ENCODE results near the gene SMCO2.

SMCO2 gene

DNA sequence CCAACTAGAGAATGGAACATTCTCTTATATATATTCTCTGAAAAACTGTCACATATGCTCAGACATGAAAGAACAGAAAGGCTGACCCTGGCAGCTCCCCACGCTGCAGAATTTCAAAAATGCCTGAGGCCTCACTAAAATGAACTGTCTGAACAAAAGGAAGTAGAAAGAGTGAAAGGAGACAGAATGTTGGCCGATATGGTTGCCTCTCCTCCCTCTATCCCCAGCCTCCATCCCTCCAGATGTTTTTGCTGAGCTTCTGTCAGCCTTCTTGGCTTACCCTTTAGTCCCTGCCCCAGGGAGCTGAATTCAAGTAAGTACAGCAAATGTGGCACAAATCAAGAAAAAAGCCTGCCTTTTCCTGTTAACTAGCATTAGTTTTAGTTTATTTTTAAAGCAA is 6.9 kb downstream of the SMCO2 start:
- no peak for DNase-seq (ENCODE audit: low read depth)

DNA sequence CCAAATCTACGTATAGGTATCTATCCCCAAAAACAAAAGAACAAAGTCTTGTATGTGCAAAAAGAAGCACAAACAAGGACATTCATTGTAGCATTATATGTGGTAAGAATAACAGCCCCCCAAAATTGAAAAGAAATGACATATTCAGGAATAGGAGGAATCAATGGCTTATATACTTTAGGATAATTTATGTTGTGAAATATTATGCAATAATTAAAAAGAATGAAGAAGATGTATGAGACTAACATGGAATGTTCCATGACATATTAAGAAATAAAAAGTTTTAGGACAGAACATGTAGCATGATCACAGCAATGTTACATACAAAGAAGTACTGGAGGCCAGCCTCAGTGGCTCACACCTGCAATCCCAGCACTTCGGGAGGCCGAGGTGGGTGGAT is 9.1 kb downstream of the SMCO2 start:
- DNase-seq (ENCODE audit: low read depth): no peak

DNA sequence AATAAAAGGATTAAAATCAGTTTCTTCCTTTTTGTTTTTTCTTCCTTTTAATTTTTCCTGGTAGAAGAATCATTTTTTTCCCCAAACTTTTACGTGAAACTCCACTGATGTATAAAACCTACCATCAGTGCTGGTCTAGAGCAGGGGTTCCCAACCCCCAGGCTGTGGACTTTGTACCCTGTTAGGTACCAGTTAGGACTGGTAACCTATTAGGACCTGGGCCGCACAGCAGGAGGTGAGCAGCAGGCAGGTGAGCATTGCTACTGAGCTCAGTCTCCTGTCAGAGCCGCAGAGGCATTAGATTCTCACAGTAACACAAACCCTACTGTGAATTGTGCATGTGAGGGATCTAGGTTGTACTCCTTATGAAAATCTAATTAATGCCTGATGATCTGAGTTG is 10.1 kb downstream of the SMCO2 start:
- DNase-seq (ENCODE audit: low read depth): no peak

DNA sequence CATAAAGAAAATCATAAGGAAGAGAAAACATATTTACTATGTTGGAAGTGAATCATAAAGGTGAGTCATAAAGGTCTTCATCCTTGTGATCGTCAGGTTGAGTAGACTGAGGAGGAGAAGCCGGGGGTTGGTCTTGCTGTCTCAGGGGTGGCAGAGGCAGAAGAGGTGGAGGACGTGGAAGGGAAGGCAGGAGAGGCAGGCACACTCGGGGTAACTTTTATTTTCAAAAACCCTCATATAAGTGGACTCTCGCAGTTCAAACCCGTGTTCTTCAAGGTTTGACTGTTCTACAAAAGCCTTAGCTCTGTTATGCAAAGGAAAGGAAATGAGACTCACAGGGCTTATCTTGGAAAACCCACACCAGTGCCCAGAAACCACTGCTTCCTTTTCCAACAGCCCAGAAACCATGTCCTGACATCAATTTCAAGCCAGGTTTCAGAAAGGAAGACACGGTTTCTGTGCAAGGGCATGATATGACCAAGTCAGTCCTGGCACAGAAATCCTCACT is 14.0 kb downstream of the SMCO2 start:
- no peak for DNase-seq (ENCODE audit: low read depth)

DNA sequence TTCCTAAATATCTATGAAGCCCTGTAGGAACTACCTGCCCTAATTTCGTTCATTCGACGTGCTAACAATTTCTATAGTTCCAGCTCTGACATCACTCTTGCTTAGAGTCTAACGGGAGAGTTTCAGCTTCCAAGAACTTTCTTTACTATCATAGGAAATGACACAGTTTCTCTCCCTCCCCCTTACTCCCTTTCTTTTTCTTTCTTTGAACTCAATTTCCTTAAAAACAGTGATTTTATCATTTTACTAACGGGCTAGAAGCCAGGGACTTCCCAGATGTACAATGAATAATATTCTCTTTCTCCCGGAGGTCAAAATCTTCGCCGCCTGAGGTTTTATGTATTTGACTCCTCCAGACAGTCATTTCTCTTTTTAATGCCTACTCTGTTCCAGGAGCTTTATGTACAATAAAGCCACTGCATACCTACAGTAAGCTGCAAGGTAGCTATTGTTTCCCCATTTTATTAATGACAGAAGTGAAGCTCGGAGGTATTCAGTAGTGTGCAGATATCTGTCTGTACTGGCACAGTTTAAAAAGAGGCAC is 15.7 kb downstream of the SMCO2 start:
- peak; percentile 76 for DNase-seq (ENCODE audit: low read depth)

DNA sequence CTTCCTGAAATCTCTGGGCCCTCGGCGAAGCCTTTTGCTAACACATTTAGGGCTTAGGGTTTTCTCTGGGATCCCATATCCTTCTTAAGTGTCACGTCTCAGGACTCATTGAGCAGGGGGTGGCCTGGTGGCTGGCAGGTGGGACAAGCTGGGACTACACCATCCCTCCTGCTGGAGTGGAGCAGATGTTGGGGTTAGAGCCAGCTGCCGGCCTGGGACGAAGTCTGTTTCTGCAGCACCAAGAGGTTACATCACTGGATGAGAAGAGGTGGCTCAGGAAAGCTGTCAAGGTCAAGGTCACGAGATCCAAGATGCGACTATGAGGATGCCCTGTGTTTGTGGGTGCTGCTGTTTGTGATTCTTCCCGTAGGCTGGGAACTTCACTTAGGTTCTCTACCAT is 16.3 kb downstream of the SMCO2 start:
- DNase-seq (ENCODE audit: low read depth): no peak

DNA sequence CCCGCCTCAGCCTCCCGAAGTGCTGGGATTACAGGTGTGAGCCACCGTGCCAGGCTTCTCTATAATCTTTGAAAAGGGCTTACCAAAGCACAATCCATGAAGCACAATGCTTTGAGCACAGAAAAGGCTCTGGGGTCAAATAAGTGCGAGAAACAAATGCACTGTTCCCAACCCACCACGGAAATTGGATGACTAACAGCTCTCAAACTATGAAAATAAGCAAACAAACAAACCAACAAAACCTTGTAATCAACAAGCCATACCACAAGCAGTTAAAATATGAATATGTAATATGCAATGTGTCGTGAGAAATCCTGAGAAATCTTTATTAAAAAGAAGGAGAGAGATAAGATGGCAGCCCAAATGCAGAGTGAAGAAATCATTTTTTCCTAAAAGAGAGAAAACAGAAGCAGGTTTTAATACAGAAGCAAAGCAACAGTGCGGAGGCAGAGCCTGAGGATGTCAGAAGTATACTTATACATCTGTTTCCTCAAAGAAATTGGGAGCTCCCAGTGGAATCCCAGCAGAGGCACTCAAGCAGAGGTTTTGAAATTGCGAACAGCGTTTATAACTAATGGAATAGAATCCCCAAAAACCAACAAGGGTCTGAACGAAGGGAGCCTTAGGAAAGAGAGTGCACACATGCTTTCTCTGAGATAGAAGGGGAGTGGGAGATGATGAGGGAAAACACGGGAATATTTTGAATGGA is 17.1 kb downstream of the SMCO2 start:
- no peak for DNase-seq (ENCODE audit: low read depth)

DNA sequence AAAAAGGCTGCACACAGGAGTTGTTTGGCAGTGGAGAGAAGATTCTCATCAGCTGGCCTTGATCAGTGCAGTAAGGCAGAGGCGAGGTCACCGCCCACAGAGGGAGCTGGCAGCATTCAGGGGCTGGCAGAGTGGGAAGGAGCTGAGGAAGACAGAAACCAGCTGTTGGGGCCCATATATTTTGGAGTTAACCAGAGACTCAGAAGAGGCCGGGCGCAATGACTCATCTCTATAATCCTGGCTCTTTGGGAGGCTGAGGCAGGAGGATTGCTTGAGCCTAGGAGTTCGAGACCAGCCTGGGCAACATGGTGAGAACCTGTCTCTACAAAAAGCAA is 17.7 kb downstream of the SMCO2 start:
- DNase-seq (ENCODE audit: low read depth): peak; percentile 37

DNA sequence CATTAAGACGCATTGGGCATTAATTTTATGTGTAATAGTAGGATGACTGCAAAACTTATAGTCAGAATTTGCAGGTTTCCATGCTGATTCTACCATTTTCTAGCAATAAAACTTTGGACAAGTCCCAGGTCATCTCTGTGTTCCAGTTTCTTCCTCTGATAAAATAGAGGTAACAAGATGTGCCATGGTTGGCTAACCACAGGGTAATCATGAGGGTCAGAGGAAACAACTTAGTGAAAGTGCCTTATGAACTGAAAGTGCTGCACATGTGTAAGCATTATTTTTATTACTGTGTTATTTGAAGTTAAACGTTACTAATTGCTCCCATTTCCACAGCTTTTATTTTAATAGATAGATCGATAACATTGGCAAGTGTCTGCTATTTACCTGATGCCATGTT is 21.1 kb downstream of the SMCO2 start:
- no peak for DNase-seq (ENCODE audit: low read depth)

DNA sequence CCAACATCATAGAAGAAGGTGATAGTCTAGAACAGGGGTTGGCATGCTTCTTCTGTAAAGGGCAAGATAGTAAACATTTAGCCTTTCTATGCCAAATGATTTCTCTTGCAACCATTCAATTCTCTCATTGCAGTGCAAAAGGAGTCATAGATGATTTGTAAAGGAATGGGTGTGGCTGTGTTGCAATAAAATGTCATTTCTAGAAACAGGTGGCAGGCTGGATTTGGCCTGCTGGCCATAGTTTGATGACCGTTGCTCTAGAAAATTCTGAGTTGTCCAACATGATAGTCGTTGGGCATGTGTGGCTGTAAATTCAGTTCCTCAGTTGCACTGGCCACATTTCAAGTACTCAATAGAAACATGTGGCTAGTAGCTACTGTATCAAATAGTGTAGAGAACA is 21.7 kb downstream of the SMCO2 start:
- no peak for DNase-seq (ENCODE audit: low read depth)

DNA sequence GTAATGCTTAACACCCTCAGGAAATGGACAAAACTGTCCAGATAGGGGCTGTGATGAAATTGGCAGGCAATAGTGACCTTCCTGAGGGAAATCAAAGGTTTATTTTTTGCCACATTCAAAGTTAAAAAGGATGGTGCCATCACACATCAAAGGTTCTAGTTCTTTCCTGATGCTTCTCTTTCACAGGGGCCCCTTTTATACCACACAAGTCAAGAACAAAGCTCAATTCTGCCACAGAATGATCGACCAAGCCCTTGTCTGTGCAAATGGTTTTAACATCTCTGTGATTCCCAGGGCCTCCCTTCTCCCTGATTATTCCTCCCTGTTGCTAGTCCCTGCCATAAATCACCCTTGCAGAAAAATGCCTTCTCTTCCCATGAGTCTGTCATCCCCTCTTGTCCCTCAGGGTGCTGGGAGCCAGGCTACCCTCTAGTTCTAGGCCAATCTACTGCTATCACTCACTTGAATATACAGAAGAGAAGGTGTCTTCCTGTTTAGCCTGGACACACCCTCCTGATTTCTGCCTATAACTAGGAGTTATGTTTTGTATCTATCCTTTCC is 22.7 kb downstream of the SMCO2 start:
- no peak for DNase-seq (ENCODE audit: low read depth)

DNA sequence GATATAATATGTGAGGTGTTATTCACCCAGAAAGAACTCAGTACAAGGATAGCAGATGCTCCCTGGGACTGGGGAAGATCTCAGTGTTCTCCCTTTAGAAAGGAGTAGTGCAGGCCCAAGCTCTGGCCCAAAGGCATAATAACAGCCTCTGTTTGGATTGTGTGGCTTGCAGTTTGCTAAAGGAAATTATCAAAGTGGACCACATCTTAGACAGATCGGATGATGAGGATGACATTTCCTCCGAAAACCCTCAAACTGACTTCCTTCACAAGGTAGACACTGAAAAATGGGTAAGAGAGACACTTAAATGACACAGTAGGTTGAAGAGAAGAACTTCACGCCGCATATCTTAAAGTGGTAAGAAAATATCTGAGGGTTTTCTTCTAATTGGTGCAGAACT is 26.1 kb downstream of the SMCO2 start:
- no peak for DNase-seq (ENCODE audit: low read depth)

DNA sequence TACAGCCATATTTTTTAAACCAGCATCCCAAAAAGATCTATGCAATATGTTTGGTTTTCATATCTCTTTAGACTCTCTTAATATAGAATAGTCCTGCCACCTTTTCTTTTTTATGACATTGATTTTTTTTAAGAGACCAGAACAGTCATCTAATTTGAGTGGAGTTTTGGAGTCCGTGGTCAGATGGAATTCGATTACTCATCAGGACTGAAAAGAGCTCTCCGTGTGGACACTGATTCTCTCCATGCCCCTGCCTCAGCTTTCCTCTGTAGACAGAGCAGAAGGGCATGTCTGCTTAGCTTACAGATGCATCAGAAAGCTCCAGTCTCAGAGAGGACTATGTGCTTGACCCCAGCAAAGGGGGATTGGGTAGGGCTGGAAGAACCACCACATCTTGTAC is 27.8 kb downstream of the SMCO2 start:
- DNase-seq (ENCODE audit: low read depth): peak; percentile 78

DNA sequence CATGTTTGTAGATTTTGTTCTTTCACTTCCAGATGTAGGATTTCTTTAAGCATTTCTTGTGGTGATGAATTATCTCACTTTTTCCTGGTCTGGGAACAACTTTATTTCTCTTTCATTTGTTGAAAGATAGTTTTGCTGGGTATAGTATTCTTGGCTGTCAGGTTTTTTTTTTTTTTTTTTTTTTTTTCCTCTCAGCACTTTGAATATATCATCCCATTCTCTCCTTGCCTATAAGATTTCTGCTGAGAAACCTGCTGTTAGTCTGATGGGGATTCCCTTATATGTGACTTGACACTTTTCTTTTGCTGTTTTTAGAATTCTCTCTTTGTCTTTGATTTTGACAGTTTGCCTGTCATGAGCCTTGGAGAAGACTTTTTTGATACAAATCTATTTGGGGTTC is 30.5 kb downstream of the SMCO2 start:
- DNase-seq (ENCODE audit: low read depth): no peak

DNA sequence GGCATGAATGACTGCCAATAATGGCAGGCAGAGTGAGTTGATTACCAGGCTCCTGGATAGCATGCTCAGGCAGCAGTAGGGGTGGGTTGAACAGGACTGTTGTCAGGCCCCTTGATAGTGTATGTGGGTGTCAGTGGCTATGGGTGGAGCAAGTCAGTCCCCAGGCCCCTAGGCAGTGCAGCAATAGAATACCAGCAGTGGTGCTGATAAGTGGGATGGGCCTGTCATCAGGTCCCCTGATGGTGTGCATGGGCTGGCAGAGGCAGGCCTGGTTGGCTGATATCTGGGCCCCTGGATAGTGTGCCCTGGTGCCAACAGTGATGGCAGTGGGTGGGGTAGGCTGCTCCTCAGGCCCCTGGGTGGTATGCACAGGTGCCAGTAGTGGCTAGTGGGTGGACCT is 32.4 kb downstream of the SMCO2 start:
- no peak for DNase-seq (ENCODE audit: low read depth)

DNA sequence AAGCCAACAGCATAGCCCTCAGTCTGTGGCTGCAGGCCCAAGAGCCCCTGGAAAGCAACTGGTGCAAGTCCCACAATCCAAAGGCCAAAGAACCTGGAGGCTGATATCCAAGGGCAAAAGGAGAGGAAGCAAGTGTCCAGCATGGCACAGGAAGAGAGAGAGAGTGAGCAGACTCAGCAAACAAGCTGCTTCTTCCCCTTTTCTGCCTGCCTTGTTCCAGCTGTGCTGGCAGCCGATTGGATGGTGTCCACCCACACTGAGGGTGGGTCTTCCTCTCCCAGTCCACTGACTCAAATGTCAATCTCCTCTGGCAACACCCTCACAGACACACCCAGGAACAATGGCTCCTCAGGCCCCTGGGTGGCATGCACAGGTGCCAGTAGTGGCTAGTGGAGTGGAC is 33.5 kb downstream of the SMCO2 start:
- DNase-seq (ENCODE audit: low read depth): no peak

DNA sequence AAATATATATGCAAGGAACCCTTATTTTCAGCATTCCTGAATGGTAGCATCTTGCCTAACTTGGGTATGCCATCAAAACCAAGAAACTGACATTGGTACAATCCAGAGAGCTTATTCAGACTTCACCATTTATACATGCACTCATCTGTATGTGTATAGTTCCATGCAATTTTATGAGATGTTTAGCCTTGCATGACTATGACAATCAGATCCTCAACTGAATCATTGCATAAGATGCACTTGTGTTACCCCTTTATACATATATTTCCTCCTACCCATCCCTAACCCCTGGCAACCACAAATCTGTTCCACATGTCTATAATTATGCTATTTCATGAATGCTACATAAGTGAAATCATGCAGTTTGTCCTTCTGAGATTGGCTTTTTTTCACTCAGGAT is 40.4 kb downstream of the SMCO2 start:
- DNase-seq (ENCODE audit: low read depth): no peak

DNA sequence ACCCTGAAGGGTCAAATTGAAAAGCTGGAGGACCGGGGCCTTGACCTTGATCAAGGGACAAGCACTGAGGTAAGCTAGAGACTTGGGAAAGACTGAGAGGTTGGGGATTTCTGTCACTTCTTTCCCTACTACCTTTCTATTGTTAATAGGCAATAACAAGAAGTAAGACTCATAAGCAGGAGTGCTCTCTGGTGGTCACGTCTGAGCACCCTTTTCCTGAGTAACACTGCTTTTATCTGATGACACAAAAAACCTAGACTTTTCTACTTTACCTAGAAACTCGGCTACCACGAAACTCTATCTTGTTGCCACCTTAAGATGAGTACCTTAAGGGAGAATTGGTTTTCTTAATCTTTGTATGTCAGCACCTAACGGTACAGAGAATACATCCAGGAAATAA is 41.9 kb downstream of the SMCO2 start:
- DNase-seq (ENCODE audit: low read depth): no peak

DNA sequence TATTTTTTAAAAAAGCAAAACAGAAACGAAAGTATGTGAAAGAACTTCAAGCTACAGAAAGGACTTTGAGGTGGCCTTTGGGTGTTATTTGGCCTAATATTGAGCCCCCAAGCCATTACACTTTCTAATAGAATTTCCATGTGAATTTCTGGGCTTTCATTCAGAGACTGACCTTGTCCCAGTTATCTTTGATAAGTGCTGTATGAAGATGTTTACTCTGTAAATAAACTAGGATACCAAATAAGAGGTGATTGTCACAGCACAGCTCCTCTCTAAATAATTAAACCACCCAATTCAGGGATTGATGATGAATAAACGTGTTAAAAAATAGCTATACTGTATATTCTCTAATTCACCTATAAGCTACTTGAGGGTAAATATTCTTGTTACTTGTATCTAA is 44.7 kb downstream of the SMCO2 start:
- DNase-seq (ENCODE audit: low read depth): no peak

DNA sequence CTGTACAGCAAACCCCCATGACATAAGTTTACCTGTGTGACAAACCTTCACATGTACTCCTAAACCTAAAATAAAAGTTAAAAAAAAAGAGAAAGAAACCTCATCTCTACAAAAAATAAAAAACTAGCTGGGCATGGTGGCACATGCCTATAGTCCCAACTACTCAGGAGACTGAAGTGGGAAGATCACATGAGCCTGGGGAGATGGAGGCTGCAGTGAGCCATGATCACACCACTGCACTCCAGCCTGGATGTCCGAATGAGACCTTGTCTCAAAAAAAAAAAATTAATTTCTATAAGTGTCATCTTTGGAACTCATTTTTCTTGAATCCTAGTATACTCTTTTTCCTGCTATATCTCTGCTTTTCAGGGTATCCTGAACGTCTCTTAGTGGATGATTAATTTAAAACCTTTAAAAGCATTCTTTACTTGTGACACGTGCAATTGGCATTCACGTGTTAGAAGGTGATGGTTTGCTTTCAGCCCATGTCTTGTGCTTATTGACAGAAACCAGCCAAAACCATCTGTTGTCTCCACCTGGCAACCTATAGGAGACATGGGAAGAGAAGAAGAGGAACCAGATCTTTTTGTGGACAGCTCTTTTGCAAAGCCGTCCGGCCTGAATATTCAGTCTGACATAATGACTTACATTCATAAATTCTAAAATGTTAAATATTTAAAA is 46.9 kb downstream of the SMCO2 start:
- no peak for DNase-seq (ENCODE audit: low read depth)

DNA sequence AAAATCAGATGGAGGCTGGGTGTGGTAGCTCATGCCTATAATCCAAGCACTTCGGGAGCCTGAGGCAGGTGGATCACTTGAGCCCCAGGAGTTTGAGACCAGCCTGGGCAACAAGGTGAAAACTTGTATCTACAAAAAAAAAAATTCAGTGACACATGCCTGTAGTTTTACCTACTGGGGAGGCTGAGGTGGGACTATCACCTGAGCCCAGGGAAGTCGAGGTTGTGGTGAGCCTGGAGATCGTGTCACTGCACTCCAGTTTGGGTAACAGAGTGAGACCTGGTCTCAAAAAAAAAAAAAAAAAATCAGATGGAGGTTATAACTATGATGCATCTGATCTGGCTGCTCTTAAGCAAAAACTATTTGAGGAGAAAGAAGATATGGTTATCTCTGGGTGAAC is 50.9 kb downstream of the SMCO2 start:
- no peak for DNase-seq (ENCODE audit: low read depth)

DNA sequence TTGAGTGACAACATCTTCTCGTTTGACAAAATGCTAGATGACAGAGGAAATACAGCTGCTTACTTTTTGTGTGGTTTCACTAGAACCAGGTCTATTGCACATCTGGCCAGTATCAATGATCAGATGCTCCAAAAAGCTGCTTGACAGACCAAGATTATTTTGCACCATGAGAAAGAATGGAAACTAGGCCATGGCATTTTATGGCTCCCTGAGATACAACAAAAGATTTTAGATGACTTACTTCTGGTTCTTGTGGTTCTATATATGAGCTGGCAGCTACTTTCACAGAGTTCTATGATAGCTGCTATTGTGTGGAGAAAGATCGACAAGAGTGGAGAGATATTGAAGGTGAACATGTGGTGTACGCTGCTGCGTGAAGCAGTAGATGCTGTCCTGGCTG is 51.6 kb downstream of the SMCO2 start:
- no peak for DNase-seq (ENCODE audit: low read depth)

DNA sequence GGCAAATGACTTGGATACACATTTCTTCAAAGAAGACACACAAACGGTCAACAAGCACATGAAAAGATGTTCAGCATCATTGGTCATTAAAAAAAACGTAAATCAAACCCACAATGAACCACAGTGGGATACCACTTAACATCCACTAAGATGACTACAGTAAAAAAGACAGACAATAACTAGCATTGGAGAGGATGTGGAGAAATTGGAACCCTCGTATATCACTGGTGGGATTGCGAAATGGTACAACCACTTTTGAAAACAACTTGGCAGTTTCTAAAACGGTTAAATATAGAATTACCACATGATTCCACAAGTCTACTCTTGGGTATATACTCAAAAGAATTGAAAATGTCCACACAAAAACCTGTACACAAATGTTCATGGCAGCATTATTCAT is 52.2 kb downstream of the SMCO2 start:
- no peak for DNase-seq (ENCODE audit: low read depth)

DNA sequence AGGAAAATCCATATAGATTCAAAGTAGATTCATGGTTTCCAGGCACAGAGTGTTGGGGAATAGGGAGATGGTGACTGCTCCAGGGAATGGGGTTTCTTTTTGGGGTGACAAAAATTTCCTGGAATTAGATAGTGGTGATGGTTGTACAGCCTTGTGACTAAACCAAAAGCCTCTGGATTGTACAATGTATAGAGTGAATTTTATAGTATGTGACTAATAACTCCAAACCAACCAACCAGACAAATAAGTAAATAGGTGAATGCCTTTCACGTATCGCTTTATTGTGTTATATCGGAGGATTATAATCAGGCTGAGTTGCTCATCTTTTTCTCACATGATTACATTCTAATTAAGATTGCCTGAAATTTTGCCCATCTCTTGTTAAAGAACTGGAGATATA is 52.8 kb downstream of the SMCO2 start:
- no peak for DNase-seq (ENCODE audit: low read depth)
